K562 (cell line): ENCODE results near the gene HPS5. TPM values are rescaled to one million over a fixed set of nuclear protein-coding genes. Genes with fewer than 3 reads are reported as not detected.

Experiments used
- ATF1 ChIP-seq, 2 experiments: fragments of 450-650 bp in 1 of 2; IDR thresholded peaks; 2 replicates each; pipeline ENCODE4 v1.6.1; 2016; ENCODE audit warnings: missing compliant biosample characterization in 1 of 2, missing genetic modification characterization in 1 of 2
- ATF7 ChIP-seq: fragments of 450-650 bp; IDR thresholded peaks from 2 replicates; pipeline ENCODE4 v1.7.1; 2014; ENCODE audit warnings: mild to moderate bottlenecking, moderate library complexity
- CBX2 ChIP-seq: fragments of 200-600 bp; sonication (generic); IDR thresholded peaks from one replicate; pipeline ENCODE4 v1.6.1; 2012; ENCODE audit warnings: mild to moderate bottlenecking, low read length, inconsistent platforms; ENCODE audit not compliant: insufficient read depth, poor library complexity, severe bottlenecking
- IRF2 ChIP-seq: sonication (generic); formaldehyde crosslinking; IDR thresholded peaks from 2 replicates; pipeline ENCODE4 v1.8.1; 2022; ENCODE audit warnings: mild to moderate bottlenecking, missing genetic modification reagents
- KLF13 ChIP-seq: fragments of 450-650 bp; IDR thresholded peaks from 2 replicates; pipeline ENCODE4 v1.6.1; 2016; ENCODE audit warnings: missing genetic modification characterization, low read depth, mild to moderate bottlenecking, missing compliant biosample characterization, moderate library complexity, borderline replicate concordance
- KLF16 ChIP-seq: IDR thresholded peaks from 2 replicates; pipeline ENCODE4 v1.6.1; 2016; ENCODE audit warnings: antibody characterized with exemption
- MIER1 ChIP-seq: fragments of 450-650 bp; IDR thresholded peaks from 2 replicates; pipeline ENCODE4 v1.6.1; 2016; ENCODE audit warnings: antibody characterized with exemption, mild to moderate bottlenecking, low read depth
- NCOA1 ChIP-seq: fragments of 450-650 bp; IDR thresholded peaks from 2 replicates; pipeline ENCODE4 v1.6.1; 2016; ENCODE audit warnings: low read depth
- NCOA2 ChIP-seq, 2 experiments: fragments of 450-650 bp; IDR thresholded peaks; 2 replicates each; pipeline ENCODE4 v1.6.1; 2018; ENCODE audit warnings: mild to moderate bottlenecking in 2 of 2, moderate library complexity in 1 of 2; ENCODE audit not compliant: partially characterized antibody in 2 of 2
- NR2C2 ChIP-seq, 2 experiments: fragments of 200-800 bp in 1 of 2; sonication (Bioruptor generic) in 1 of 2; sonication (generic) in 1 of 2; formaldehyde crosslinking in 1 of 2; IDR thresholded peaks; 2 replicates each; pipeline versions ENCODE4 v1.6.1 to v1.8.0; 2016 to 2022; ENCODE audit warnings: mild to moderate bottlenecking in 1 of 2, missing compliant biosample characterization in 1 of 2, missing genetic modification characterization in 1 of 2, missing genetic modification reagents in 1 of 2
- RNF2 ChIP-seq: sonication (generic); IDR thresholded peaks from 2 replicates; pipeline ENCODE4 v1.6.1; 2016
- SAFB ChIP-seq: fragments of 200-400 bp; formaldehyde crosslinking; IDR thresholded peaks from 2 replicates; pipeline ENCODE4 v1.6.1; 2017; ENCODE audit warnings: low read depth, low read length, borderline replicate concordance
- SRF ChIP-seq, 2 experiments: fragments of 250-450, 450-650 bp in 1 of 2; sonication (Bioruptor Pico) in 1 of 2; sonication (generic) in 1 of 2; formaldehyde crosslinking; IDR thresholded peaks; 2 replicates each; pipeline versions ENCODE4 v1.5.0 to v1.5.1; 2020 to 2022; ENCODE audit warnings: mild to moderate bottlenecking in 1 of 2, missing genetic modification reagents in 1 of 2
- STAT5B ChIP-seq: fragments of 250-450 bp; sonication (Bioruptor Pico); IDR thresholded peaks from 2 replicates; pipeline ENCODE4 v1.8.0; 2021; ENCODE audit warnings: mild to moderate bottlenecking, inconsistent platforms
- TAF15 ChIP-seq: fragments of 200-400 bp; formaldehyde crosslinking; IDR thresholded peaks from 2 replicates; pipeline ENCODE4 v1.6.1; 2017; ENCODE audit warnings: mild to moderate bottlenecking, low read depth, low read length, moderate library complexity
- ZFPM2 ChIP-seq: fragments of 250-450 bp; sonication (Bioruptor Pico); IDR thresholded peaks from 2 replicates; pipeline ENCODE4 v1.5.1; 2022; ENCODE audit warnings: mild to moderate bottlenecking
- ZNF785 ChIP-seq: fragments of 250-450 bp; sonication (Bioruptor Pico); IDR thresholded peaks from 2 replicates; pipeline ENCODE4 v1.4.0; 2020; ENCODE audit warnings: mild to moderate bottlenecking
- polyA plus RNA-seq, 8 experiments: library from polyadenylated mRNA; depleted of rRNA in 4 of 8; stranded (reverse) in 5 of 8; unstranded in 3 of 8; fragments of >200 nt; fragmentation: Nextera tagmentation in 2 of 8; fragmentation: Illumina TruSeq in 1 of 8; extraction: Ambion mirVana in 2 of 8; extraction: Trizol in 1 of 8; gene quantifications; 2 replicates each; pipeline versions ENCODE4 v1.2.1 to v1.2.3, GENCODE V29; 2011 to 2014; ENCODE audit warnings: inconsistent platforms in 1 of 8, missing spikeins in 1 of 8
- total RNA-seq, 7 experiments: library from RNA; depleted of rRNA in 6 of 7; stranded (reverse); fragments of >200 nt in 6 of 7; fragmentation: Illumina TruSeq in 2 of 7; extraction: Trizol in 2 of 7; gene quantifications; 2 replicates each; pipeline versions ENCODE4 v1.2.1 to v1.2.3, GENCODE V29; 2011 to 2021; ENCODE audit warnings: low replicate concordance in 1 of 7
- TF ChIP-seq, protein P1 (sequence below): fragments of 250-450 bp; sonication (Bioruptor Pico); IDR thresholded peaks from 2 replicates; pipeline ENCODE4 v1.4.0; 2020; ENCODE audit warnings: borderline replicate concordance
- TF ChIP-seq, protein P2 (sequence below): fragments of 450-650 bp; IDR thresholded peaks from 2 replicates; pipeline ENCODE4 v1.6.1; 2016; ENCODE audit warnings: borderline replicate concordance
- TF ChIP-seq, protein P3 (sequence below): fragments of 450-650 bp; formaldehyde crosslinking; IDR thresholded peaks from 2 replicates; pipeline ENCODE4 v1.4.0; 2020; ENCODE audit warnings: mild to moderate bottlenecking, moderate library complexity
- TF ChIP-seq, protein P4 (sequence below): fragments of 450-650 bp; IDR thresholded peaks from 2 replicates; pipeline ENCODE4 v1.7.0; 2016; ENCODE audit warnings: borderline replicate concordance

Gene HPS5
- total and polyA plus RNA-seq, 9 of the 15 experiments (the other 6 are each of a cell fraction or from before 2014, with no cell fraction given) = 12.2 to 28.1 (median 16.8) TPM

DNA sequence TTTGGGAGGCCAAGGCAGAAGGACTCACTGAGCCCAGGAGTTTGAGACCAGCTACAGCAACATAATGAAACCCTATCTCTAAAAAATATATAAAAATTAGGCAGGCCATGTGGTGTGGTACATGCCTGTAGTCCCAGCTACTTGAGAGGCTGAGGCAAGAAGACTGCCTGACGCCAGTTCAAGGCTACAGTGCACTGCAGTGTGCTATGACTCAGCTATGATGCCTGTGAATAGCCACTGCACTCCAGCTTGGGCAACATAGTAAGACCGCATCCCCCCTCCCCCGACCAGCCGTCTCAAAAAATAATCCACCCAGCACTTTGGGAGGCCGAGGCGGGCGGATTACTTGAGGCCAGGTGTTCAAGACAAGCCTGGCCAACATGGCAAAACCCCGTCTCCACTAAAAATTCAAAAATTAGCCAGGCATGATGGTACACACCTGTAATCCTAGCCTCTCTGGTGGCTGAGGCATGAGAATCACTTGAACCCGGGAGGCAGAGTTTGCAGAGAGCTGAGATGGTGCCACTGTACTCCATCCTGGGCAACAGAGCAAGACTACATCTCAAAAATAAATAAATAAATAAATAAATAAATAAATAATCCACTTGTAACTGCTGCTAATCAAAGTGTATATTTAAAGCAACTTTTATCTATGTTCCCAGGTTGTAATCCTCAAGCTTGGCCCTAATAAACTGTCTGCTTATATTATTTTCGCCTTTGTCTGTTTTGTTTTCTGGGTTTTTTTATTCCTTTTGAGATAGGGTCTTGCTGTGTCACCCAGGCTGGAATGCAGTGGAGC lies 7.8 kb downstream of the HPS5 start (continued):
- TF ChIP-seq STAT5B (no peak), RNF2 (no peak), KLF16 (no peak), MIER1 (no peak), ATF1 (CRISPR knock-in tag; IDR thresholded peaks at IDR 0.05) (no peak), ATF1 (tag; IDR thresholded peaks at IDR 0.05) (no peak), ZFPM2 (CRISPR knock-in tag) (no peak), NCOA2 (IDR thresholded peaks at IDR 0.05; ENCODE audit: partially characterized antibody in 2 of 2) (no peak), ATF7 (0 out of 2 replicates have a peak, but pooled peaks have one; percentile 14), TAF15 (no peak), KLF13 (no peak), ZNF785 (CRISPR knock-in tag) (no peak), NR2C2 (CRISPR knock-in tag; IDR thresholded peaks at IDR 0.05) (no peak), NR2C2 (tag; IDR thresholded peaks at IDR 0.05) (no peak), NCOA1 (no peak), SRF (CRISPR knock-in tag; IDR thresholded peaks at IDR 0.05) (no peak), CBX2 (no peak), SAFB (no peak), IRF2 (CRISPR knock-in tag) (no peak)
- TF ChIP-seq, protein P1, sequence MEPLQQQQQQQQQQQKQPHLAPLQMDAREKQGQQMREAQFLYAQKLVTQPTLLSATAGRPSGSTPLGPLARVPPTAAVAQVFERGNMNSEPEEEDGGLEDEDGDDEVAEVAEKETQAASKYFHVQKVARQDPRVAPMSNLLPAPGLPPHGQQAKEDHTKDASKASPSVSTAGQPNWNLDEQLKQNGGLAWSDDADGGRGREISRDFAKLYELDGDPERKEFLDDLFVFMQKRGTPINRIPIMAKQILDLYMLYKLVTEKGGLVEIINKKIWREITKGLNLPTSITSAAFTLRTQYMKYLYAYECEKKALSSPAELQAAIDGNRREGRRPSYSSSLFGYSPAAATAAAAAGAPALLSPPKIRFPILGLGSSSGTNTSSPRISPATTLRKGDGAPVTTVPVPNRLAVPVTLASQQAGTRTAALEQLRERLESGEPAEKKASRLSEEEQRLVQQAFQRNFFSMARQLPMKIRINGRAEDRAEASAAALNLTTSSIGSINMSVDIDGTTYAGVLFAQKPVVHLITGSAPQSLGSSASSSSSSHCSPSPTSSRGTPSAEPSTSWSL = no peak
- TF ChIP-seq, protein P2, sequence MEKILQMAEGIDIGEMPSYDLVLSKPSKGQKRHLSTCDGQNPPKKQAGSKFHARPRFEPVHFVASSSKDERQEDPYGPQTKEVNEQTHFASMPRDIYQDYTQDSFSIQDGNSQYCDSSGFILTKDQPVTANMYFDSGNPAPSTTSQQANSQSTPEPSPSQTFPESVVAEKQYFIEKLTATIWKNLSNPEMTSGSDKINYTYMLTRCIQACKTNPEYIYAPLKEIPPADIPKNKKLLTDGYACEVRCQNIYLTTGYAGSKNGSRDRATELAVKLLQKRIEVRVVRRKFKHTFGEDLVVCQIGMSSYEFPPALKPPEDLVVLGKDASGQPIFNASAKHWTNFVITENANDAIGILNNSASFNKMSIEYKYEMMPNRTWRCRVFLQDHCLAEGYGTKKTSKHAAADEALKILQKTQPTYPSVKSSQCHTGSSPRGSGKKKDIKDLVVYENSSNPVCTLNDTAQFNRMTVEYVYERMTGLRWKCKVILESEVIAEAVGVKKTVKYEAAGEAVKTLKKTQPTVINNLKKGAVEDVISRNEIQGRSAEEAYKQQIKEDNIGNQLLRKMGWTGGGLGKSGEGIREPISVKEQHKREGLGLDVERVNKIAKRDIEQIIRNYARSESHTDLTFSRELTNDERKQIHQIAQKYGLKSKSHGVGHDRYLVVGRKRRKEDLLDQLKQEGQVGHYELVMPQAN = no peak
- TF ChIP-seq, protein P3, sequence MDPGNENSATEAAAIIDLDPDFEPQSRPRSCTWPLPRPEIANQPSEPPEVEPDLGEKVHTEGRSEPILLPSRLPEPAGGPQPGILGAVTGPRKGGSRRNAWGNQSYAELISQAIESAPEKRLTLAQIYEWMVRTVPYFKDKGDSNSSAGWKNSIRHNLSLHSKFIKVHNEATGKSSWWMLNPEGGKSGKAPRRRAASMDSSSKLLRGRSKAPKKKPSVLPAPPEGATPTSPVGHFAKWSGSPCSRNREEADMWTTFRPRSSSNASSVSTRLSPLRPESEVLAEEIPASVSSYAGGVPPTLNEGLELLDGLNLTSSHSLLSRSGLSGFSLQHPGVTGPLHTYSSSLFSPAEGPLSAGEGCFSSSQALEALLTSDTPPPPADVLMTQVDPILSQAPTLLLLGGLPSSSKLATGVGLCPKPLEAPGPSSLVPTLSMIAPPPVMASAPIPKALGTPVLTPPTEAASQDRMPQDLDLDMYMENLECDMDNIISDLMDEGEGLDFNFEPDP (CRISPR knock-in tag) = no peak
- TF ChIP-seq, protein P4, sequence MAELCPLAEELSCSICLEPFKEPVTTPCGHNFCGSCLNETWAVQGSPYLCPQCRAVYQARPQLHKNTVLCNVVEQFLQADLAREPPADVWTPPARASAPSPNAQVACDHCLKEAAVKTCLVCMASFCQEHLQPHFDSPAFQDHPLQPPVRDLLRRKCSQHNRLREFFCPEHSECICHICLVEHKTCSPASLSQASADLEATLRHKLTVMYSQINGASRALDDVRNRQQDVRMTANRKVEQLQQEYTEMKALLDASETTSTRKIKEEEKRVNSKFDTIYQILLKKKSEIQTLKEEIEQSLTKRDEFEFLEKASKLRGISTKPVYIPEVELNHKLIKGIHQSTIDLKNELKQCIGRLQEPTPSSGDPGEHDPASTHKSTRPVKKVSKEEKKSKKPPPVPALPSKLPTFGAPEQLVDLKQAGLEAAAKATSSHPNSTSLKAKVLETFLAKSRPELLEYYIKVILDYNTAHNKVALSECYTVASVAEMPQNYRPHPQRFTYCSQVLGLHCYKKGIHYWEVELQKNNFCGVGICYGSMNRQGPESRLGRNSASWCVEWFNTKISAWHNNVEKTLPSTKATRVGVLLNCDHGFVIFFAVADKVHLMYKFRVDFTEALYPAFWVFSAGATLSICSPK = no peak
